HG02938 (cell line): ENCODE data around the gene TOP3B.
"Not testable (repeated sequence)": the region's sequence is repeated elsewhere in the genome, so short reads cannot be mapped to it uniquely, and the experiment has no call there.

ENCODE experiments used
- ATAC-seq: cut with Tn5 transposase; IDR thresholded peaks from one replicate; pipeline ENCODE4 v1.9.1; 2021; ENCODE audit warnings: mild to moderate bottlenecking, moderate library complexity; ENCODE audit not compliant: unreplicated experiment

Gene TOP3B

GRCh38 chr22:21927174-21927823 lies 55.3 kb downstream of the TOP3B start:
- no peak for ATAC-seq

DNA sequence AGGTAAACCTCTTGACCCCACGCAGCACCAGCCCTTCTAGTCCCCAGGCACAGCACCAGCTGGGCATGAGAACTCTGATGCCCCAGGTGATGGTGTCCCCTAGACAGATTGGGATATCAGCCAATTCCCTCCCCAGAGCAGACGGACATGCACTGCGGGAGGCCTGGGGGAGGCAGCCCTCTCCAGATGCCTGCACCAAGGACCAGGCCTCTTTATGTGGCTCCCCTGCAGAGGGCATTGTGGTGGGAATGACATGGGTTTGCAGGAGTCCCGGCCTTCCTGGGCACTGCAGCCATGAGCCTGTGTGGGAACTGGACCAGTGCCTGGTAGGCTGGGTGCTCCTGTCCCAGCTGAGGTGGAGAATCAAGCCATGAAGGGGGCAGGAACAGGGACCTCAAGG lies 55.9 kb downstream of the TOP3B start:
- no peak for ATAC-seq

DNA sequence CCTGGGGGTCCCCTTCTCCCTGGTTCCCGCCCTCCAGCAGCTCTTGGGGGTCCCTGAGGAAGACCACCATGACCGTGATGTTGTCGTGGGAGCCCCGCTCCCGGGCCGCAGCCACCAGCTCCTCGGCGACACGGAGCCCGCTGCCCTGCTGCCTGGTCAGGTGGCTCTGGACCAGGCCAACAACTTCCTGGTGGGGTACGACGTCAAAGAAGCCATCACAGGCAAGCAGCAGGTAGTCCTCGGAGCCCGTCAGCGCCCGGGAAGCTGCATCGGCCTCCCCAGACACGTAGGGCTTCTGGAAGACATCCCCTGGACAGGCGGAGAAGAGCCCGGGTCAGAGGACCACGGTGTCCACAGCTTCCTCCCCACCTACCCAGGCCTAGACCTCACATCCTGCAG lies 59.4 kb downstream of the TOP3B start:
- no peak for ATAC-seq

GRCh38 chr22:21922370-21923162 lies 60.0 kb downstream of the TOP3B start:
- ATAC-seq: no peak

DNA sequence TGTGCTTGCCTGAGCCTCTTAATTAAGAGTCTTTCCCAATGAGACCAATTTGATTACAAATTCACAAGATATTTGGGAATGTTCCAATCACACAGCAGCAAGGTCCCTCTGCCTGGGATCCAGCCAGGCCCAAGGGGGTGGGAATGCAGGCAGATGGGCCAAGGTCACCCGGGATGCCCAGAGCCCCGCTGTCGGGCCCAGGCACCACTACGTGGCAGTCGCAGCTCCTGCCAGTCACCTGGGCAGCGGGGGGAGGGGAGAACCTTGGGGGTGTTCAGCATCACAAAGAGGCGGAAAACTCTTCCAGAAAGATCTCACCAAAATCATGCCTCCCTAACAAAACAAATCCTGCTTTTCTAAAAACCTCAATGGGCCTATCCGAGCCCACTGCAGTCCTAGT lies 60.9 kb downstream of the TOP3B start:
- ATAC-seq: no peak

DNA sequence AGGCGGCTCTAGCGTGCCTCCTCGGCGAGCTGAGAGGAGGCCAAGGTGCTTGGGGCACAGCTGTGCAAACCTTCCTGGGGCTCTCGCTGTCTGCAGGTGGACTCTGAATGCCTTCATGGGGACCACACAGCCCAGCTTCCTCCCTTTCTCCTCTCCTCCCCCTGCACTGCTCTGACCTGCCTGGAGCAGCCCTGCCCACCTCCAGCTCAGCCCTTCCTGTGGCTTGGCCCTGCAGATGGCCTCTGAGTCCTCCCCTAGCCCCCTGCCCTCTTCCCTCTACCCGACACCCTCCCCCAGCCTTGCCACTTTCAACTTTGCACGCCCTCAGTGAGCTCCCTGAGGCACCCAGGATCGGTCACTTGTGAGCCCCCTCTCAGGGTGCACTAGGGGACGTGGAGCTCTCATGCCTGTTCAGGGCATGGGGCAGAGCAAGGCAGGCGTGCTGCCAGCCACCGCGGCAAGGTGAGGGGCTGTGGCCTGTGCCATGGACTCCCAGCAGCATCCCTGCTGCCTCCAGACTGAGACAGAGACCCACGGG lies 61.3 kb downstream of the TOP3B start:
- no peak for ATAC-seq

DNA sequence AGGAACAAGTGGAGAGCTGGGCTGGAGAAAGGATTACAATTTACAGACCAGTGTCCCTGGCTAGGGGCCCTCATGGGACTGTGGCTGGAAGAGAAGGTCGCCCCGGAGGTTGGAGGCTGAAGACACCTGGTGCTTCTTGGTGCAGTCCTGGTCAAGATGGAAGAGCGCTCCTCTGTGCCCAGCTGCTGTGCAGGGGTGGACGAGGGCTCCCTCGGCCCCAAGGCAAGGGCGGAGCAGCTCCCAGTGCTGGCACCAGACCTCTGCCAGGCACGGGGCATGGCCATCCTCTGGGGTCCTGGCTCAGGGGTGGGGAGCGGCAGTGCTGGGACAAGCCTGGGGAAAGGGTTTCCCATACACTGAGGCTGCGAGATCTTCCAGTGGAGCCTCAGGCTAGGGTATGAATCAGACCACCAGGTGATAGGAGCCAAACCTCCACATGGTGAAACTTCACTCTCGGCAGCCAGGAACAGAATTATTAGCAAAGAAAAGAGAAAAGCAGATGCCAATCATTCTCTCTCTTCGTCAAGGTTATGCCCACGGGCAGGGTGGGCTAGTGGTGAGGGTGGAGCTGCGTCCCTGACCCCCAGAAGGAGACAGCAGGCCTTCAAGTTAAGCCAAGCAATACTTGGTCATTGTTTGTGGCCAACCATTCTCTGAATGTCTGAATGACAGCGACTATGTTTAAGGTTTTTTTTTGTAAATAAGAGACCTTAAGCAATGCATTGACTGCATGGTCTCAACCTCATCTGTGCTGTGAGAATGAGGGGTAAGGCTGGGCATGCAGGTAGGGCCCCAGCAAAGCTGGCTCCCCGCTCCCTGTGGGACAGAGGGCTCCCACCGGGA lies 62.0 kb downstream of the TOP3B start:
- no peak for ATAC-seq

- no peak for ATAC-seq
Measured at GRCh38 chr22:21919526-21920307, 62.9 kb downstream of the TOP3B start.

- no peak for ATAC-seq
Measured at GRCh38 chr22:21918466-21919185, 64.0 kb downstream of the TOP3B start.

DNA sequence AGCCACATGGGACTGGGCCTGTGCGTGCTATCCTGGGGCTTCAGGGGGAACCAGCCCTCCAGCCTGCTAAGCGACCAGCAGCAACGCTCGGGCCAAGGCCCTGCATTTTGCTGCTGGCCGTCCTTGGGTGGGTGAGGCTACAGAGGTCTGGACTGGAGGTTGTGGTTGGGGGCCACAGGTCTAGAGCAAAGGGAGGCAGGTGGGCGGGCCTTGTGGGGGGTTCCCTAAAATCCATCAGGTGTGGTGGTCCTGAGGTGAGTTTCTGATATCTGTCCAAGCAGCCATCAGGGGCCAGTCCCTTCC lies 64.7 kb downstream of the TOP3B start:
- ATAC-seq: no peak

DNA sequence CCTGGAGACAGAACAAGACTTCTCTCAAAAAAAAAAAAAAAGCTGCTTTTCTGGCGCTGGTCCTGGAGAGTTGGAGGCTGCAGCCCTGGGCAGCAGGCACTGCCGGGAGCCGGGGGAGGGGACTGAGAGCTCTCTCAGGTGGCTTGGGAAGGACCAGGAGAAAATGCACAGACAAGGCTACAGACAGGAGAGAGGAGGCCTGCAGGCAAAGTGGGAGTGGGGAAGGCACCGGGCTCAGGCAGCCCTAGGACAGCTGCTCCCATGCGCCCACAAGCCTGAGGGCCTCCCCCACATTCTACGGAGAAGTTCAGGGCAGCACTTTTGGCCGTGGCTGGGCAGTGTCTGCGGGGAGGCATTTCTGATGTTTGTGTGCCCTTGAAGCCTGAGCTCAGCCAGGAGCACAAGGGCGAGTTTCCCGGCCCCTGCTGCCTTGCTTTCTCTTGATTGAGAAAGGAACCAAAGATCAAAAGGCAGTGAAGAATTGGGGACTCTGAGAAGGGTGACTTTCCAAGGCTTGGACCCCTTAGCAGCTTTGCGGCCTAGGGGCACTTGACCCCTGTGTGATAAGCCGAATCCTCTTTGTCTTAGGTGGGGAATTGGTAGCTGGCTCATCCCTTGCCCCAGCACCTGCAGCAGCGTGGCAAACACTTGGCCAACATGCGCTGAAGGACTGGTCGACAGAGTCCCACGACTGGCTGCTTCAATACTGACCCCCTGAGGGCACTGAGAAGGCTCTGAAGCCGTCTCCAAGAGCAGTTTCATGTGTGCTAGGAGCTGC lies 65.2 kb downstream of the TOP3B start:
- no peak for ATAC-seq

DNA sequence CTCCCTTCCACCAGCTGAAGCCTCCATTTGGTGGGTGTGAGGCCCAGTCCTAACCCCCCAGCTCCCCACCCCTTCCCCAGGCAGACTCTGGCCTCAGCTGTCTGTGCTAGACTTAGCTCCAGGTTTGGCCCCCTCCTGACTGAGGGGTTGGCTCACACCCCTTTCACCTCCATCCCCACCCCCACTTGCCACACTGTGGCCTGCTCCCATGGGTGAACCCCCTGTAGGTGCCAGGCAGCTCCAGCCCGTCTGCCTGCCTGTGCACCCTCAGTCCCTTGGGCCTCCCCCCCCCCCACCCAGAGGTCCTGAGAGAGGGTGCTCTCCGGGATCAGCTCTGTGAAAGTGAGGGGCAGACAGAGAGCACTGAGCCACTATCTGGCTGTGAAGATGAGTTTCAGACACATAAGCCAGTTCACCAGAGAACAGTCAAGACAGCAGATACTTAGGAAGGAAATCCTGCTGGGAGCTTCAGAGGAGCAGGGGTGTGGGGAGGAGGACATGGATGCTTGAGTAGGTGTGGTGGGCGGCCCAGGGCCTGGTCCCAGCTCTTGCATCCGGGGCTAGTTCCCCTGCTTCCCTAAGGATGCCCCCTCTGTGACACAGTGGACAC lies 66.2 kb downstream of the TOP3B start:
- ATAC-seq: no peak

GRCh38 chr22:21915624-21916308 lies 66.8 kb downstream of the TOP3B start:
- no peak for ATAC-seq

DNA sequence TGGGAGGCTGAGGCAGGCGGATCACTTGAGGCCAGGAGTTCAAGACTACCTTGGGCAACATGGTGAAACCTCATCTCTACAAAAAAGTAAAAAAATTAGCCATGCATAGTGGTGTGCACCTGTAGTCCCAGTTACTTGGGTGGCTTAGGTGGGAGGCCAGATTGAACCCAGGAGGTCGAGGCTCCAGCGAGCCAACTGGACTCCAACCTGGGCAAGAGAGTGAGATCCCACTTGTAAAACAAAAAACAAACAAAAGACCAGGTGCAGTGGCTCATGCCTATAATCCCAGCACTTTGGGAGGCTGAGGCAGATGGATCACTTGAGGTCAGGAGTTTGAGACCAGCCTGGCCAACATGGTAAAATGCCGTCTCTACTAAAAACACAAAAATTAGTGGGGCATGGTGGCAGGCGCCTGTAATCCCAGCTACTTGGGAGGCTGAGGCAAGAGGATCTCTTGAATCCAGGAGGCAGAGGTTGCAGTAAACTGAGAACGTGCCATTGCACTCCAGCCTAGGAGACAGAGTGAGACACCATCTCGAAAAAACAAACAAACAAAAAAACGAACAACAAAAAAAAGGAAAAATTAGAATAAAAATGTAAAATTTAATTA lies 68.4 kb downstream of the TOP3B start:
- ATAC-seq: not testable (repeated sequence)

GRCh38 chr22:21910367-21910766 lies 72.2 kb downstream of the TOP3B start:
- ATAC-seq: not testable (repeated sequence)

DNA sequence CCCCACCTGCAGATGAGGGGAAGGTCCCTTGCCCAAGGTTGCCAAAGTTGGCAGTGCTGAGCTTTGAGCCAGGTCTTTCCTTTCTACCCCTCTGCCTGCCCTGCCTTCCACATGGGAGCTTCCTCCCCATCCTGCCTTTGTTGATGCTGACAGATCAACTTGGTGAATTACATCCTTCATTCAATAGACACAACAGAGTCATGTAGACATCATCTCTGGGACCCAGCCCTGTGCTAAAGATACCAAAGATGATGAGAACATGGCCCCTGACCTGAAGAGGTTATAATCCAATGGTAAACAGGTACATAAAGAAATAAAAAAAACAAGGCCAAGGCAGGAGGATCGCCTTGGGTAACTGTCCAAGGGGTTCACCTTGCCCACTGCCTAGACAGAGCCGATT lies 72.7 kb downstream of the TOP3B start:
- no peak for ATAC-seq

GRCh38 chr22:21907638-21908522 lies 74.7 kb downstream of the TOP3B start:
- ATAC-seq: no peak
